Peyer's patch (tissue), 4 donors: ENCODE results near the gene SETD6. TPM values are rescaled to one million over a fixed set of nuclear protein-coding genes. Genes with fewer than 3 reads are reported as not detected.

Experiments
- DNase-seq, 3 donors: peaks; one replicate each; pipeline ENCODE4 v3.0.0-alpha.2; 2017 to 2019
- H3K27ac ChIP-seq, 4 donors: fragments of 200-600 bp; sonication (generic); one replicate each; pipeline ENCODE4 v1.5.1; 2016 to 2019
- H3K27me3 ChIP-seq, 2 donors: fragments of 200-600 bp; sonication (generic); one replicate each; pipeline ENCODE4 v1.5.1; 2019
- H3K36me3 ChIP-seq, 3 donors: fragments of 200-600 bp; sonication (generic); one replicate each; pipeline ENCODE4 v1.5.1; 2016 to 2019
- H3K4me1 ChIP-seq, 4 donors: fragments of 200-600 bp; sonication (generic); one replicate each; pipeline ENCODE4 v1.5.1; 2016 to 2019
- H3K4me3 ChIP-seq, 4 donors: fragments of 200-600 bp; sonication (generic); 1 replicate in 3 of 4; 2 replicates in 1 of 4; pipeline ENCODE4 v1.5.1; 2016 to 2019; ENCODE audit warnings: mild to moderate bottlenecking in 1 of 4
- H3K9me3 ChIP-seq, 4 donors: fragments of 200-600 bp; sonication (generic); one replicate each; pipeline ENCODE4 v1.5.1; 2016 to 2019; ENCODE audit warnings: mild to moderate bottlenecking in 1 of 4
- CTCF ChIP-seq, 6 experiments: fragments of 450-650 bp in 4 of 6; fragments of 200-600 bp in 2 of 6; sonication (generic) in 1 of 6; IDR thresholded peaks; one replicate each; pipeline ENCODE4 v1.5.1; 2017 to 2019; ENCODE audit warnings: antibody characterized with exemption in 6 of 6, mild to moderate bottlenecking in 3 of 6, moderate library complexity in 1 of 6
- POLR2A ChIP-seq, 2 donors: fragments of 450-650 bp; IDR thresholded peaks; one replicate each; pipeline ENCODE4 v1.5.1; 2017; ENCODE audit warnings: antibody characterized with exemption in 2 of 2, mild to moderate bottlenecking in 2 of 2, moderate library complexity in 2 of 2
- total RNA-seq, 4 donors: library from RNA; depleted of rRNA; stranded (reverse); fragments of >200 nt; gene quantifications; one replicate each; pipeline ENCODE4 v1.1.0, GENCODE V29; 2016

SETD6 gene
- total RNA-seq, 4 donors from 2014 or later = 27.3 to 60.5 (median 34.4) TPM

GRCh38 chr16:58510776-58511628 lies 4.3 kb upstream of the SETD6 start:
- Histone ChIP-seq H3K36me3 (no peaks in the 10 kb centered on the region), H3K4me1 (peaks cover 0 to 10% (median 0%) of the 10 kb centered on the region in 4 donors), H3K4me3 (no peak overlapping the region), H3K27ac (no peak overlapping the region), H3K27me3 (no peaks in the 10 kb centered on the region), H3K9me3 (no peaks in the 10 kb centered on the region)
- peak in 2 of 3 donors; percentile 43 to 48 for DNase-seq
- TF ChIP-seq POLR2A (IDR thresholded peaks at IDR 0.05) (no peak), CTCF (IDR thresholded peaks at IDR 0.05) (no peak)

GRCh38 chr16:58511933-58512815 lies 3.1 kb upstream of the SETD6 start:
- H3K27me3 ChIP-seq = no peaks in the 10 kb centered on the region
- TF ChIP-seq POLR2A (IDR thresholded peaks at IDR 0.05) (no peak), CTCF (IDR thresholded peaks at IDR 0.05) (peak; percentile 43 to 77 (median 68))
- peaks cover 0 to 21% (median 2%) of the 10 kb centered on the region in 4 donors for H3K4me1 ChIP-seq
- DNase-seq = peak; percentile 83 to 93 (median 86)
- H3K9me3 ChIP-seq = no peaks in the 10 kb centered on the region
- no peak overlapping the region for H3K4me3 ChIP-seq
- H3K27ac ChIP-seq = no peak overlapping the region
- peaks cover 0 to 6% (median 0%) of the 10 kb centered on the region in 3 donors for H3K36me3 ChIP-seq

GRCh38 chr16:58513874-58514273 lies 1.4 kb upstream of the SETD6 start:
- no peak overlapping the region for H3K4me3 ChIP-seq
- TF ChIP-seq CTCF (IDR thresholded peaks at IDR 0.05) (no peak), POLR2A (IDR thresholded peaks at IDR 0.05) (no peak)

GRCh38 chr16:58515871-58516767 lies 802 bp downstream of the SETD6 start:
- DNase-seq = peak; percentile 44 to 81 (median 66)
- Histone ChIP-seq H3K4me1 (peaks cover 0 to 25% (median 2%) of the 10 kb centered on the region in 4 donors), H3K36me3 (peaks cover 0 to 45% (median 0%) of the 10 kb centered on the region in 3 donors), H3K27ac (peak overlapping the region; percentile 79 to 90 (median 88)), H3K27me3 (no peaks in the 10 kb centered on the region), H3K4me3 (peak overlapping the region; percentile 77 to 98 (median 88)), H3K9me3 (no peaks in the 10 kb centered on the region)
- TF ChIP-seq CTCF (IDR thresholded peaks at IDR 0.05) (no peak), POLR2A (IDR thresholded peaks at IDR 0.05) (no peak)

More at GRCh38 chr16:58513874-58514273, 1.4 kb upstream of the SETD6 start:
- H3K27me3 ChIP-seq = no peaks in the 10 kb centered on the region
- H3K36me3 ChIP-seq = peaks cover 0 to 23% (median 0%) of the 10 kb centered on the region in 3 donors
- no peak overlapping the region for H3K27ac ChIP-seq
- DNase-seq = no peak
- no peaks in the 10 kb centered on the region for H3K9me3 ChIP-seq
- H3K4me1 ChIP-seq = peaks cover 0 to 25% (median 2%) of the 10 kb centered on the region in 4 donors

GRCh38 chr16:58516768-58517107 lies 1.4 kb downstream of the SETD6 start:
- peak overlapping the region in 1 of 4 donors; percentile 85 for H3K27ac ChIP-seq
- H3K36me3 ChIP-seq = peaks cover 0 to 51% (median 0%) of the 10 kb centered on the region in 3 donors
- no peaks in the 10 kb centered on the region for H3K27me3 ChIP-seq
- no peak for DNase-seq
- no peaks in the 10 kb centered on the region for H3K9me3 ChIP-seq
- H3K4me3 ChIP-seq = peak overlapping the region in 1 of 4 donors; percentile 87
- TF ChIP-seq POLR2A (IDR thresholded peaks at IDR 0.05) = no peak
- no peak for TF ChIP-seq CTCF (IDR thresholded peaks at IDR 0.05)
- H3K4me1 ChIP-seq = peaks cover 0 to 25% (median 2%) of the 10 kb centered on the region in 4 donors
